ENCODE measurements around the gene TARS2. TPM values are rescaled to one million over a fixed set of nuclear protein-coding genes. Genes with fewer than 3 reads are reported as not detected.
A peak's percentile ranks its signal among the peaks of the same experiment; 100 is the strongest.

TARS2 gene
- total and polyA plus RNA-seq, 10 donors, result 14.6 to 30.4 (median 22.2) TPM

- Histone ChIP-seq H3K27me3 (replicated peaks in 1 of 7) (peaks cover 0 to 21% (median 0%) of the 10 kb centered on the region in 7 donors), H3K27ac (peak overlapping the region in 6 of 8 donors; percentile 63 to 86 (median 79)), H3K36me3 (peaks cover 0 to 43% (median 0%) of the 10 kb centered on the region in 6 donors), H3K4me3 (no peak overlapping the region), H3K4me1 (peaks cover 26 to 88% (median 62%) of the 10 kb centered on the region in 6 donors), H3K9me3 (no peaks in the 10 kb centered on the region)
- intact Hi-C loops (cut with DNase I; ENCODE audit: low total_unique reads), result no loop called here
- WGBS, 5 donors, result 80 to 88% (median 86%) methylated on average over 13 to 23 of the region's 23 CpGs
- TF ChIP-seq POLR2AphosphoS5 (IDR thresholded peaks at IDR 0.05), result peak in 2 of 3 donors; percentile 18 to 55
- TF ChIP-seq CTCF (IDR thresholded peaks at IDR 0.05 in 8 of 11, conservative IDR thresholded peaks at IDR 0.05 in 3 of 11), result no peak
- DNase-seq, result peak; percentile 73
Observed at GRCh38 chr1:150553392-150554085, 66.3 kb downstream of the TARS2 start.

- H3K4me3 ChIP-seq, result no peak overlapping the region
- peaks cover 0 to 43% (median 0%) of the 10 kb centered on the region in 6 donors for H3K36me3 ChIP-seq
- intact Hi-C loops (cut with DNase I; ENCODE audit: low total_unique reads), result no loop called here
- TF ChIP-seq POLR2A (IDR thresholded peaks at IDR 0.05), result no peak
- no peak for TF ChIP-seq CTCF (IDR thresholded peaks at IDR 0.05 in 8 of 11, conservative IDR thresholded peaks at IDR 0.05 in 3 of 11)
- TF ChIP-seq POLR2AphosphoS5 (IDR thresholded peaks at IDR 0.05), result peak in 2 of 3 donors; percentile 21 to 39
- peaks cover 25 to 89% (median 64%) of the 10 kb centered on the region in 6 donors for H3K4me1 ChIP-seq
- H3K27ac ChIP-seq, result peak overlapping the region in 3 of 8 donors; percentile 82 to 86 (median 85)
- WGBS, 5 donors, result 86 to 95% (median 92%) methylated on average over 6 to 8 of the region's 8 CpGs
- H3K27me3 ChIP-seq (replicated peaks in 1 of 7), result peaks cover 0 to 16% (median 0%) of the 10 kb centered on the region in 7 donors
- H3K9me3 ChIP-seq, result no peaks in the 10 kb centered on the region
- DNase-seq, result no peak
Observed at GRCh38 chr1:150554086-150554452, 66.8 kb downstream of the TARS2 start.

GRCh38 chr1:150555198-150555970 is 68.2 kb downstream of the TARS2 start:
- Histone ChIP-seq H3K4me1 (peaks cover 30 to 90% (median 66%) of the 10 kb centered on the region in 6 donors), H3K4me3 (no peak overlapping the region), H3K27me3 (replicated peaks in 1 of 7) (peaks cover 0 to 4% (median 0%) of the 10 kb centered on the region in 7 donors), H3K9me3 (no peaks in the 10 kb centered on the region), H3K27ac (no peak overlapping the region), H3K36me3 (peaks cover 0 to 43% (median 0%) of the 10 kb centered on the region in 6 donors)
- TF ChIP-seq CTCF (IDR thresholded peaks at IDR 0.05 in 8 of 11, conservative IDR thresholded peaks at IDR 0.05 in 3 of 11), result no peak
- peak in 1 of 3 donors; percentile 60 for TF ChIP-seq POLR2AphosphoS5 (IDR thresholded peaks at IDR 0.05)
- peak; percentile 63 for DNase-seq
- intact Hi-C loops (cut with DNase I; ENCODE audit: low total_unique reads), result no loop called here
- 85 to 92% (median 90%) methylated on average over 15 to 19 of the region's 19 CpGs for WGBS, 5 donors

All from spleen (tissue), 11 donors.